Measurements from ENCODE around the gene UBQLN4. TPM values are rescaled to one million over a fixed set of nuclear protein-coding genes. Genes with fewer than 3 reads are reported as not detected.

The UBQLN4 gene
- total and polyA plus RNA-seq, 2 donors (not counting 3 experiments of a cell fraction or from before 2014, with no cell fraction given), result 50.5 to 50.8 TPM

- peak; percentile 17 for DNase-seq (ENCODE audit: low read depth, low spot score)
- POLR2A ChIA-PET, result interaction anchor here (0.6 kb wide), 1 partner anchor 130 kb away, joined by 4 read pairs; no protein-coding TSS in a partner anchor
These were observed 4.8 kb downstream of the UBQLN4 start for GRCh38 chr1:156048663-156049258.

GRCh38 chr1:156045076-156045475, 8.5 kb downstream of the UBQLN4 start:
- intact Hi-C loops (cut with micrococcal nuclease), result no loop called here
- H3K4me3 ChIP-seq (replicated peaks in 1 of 3; ENCODE audit: insufficient read depth in 1 of 3, low read depth in 1 of 3, low read length in 3 of 3), result no peak overlapping the region
- H3K36me3 ChIP-seq (ENCODE audit: control insufficient read depth in 2 of 2, extremely low read depth in 1 of 2, insufficient read depth in 2 of 2, low read length in 2 of 2), result peaks cover 4 to 27% of the 10 kb centered on the region in 2 experiments
- no peaks in the 10 kb centered on the region for H3K9me1 ChIP-seq (replicated peaks; ENCODE audit: control insufficient read depth, extremely low read depth, insufficient read depth, low read length)
- no peaks in the 10 kb centered on the region for H3K79me2 ChIP-seq (ENCODE audit: control insufficient read depth, insufficient read depth, low read length)
- BruUV-seq (replicated peaks), result no TSS peak
- no peaks in the 10 kb centered on the region for H3K9me3 ChIP-seq (replicated peaks; ENCODE audit: control insufficient read depth, insufficient read depth, low read length)
- ChIA-PET CTCF (interaction anchor here (0.6 to 1.2 kb wide), 4 partner anchors 9 to 24 kb away, joined by 3 to 6 read pairs (median 4); partner anchors contain the start of genes LAMTOR2, SSR2 and UBQLN4), POLR2A (interaction anchor here (0.5 kb wide), 1 partner anchor 25 kb away, joined by 6 read pairs; no protein-coding TSS in a partner anchor)
- no peaks in the 10 kb centered on the region for H3K27me3 ChIP-seq (ENCODE audit: control insufficient read depth in 2 of 2, insufficient read depth in 2 of 2, low read length in 2 of 2)
- TF ChIP-seq FOS (IDR thresholded peaks at IDR 0.05; ENCODE audit: borderline replicate concordance, insufficient read depth, low read length) (no peak), CTCF (IDR thresholded peaks at IDR 0.05; ENCODE audit: extremely low read depth in 1 of 2, insufficient read depth in 1 of 2, low read depth in 1 of 2, low read length in 2 of 2) (no peak), EZH2 (IDR thresholded peaks at IDR 0.05; ENCODE audit: borderline replicate concordance, low read depth, low read length, severe bottlenecking) (no peak), POLR2A (IDR thresholded peaks at IDR 0.05; ENCODE audit: low read depth, low read length) (no peak), MYC (IDR thresholded peaks at IDR 0.05; ENCODE audit: low read depth, low read length) (no peak), MAX (IDR thresholded peaks at IDR 0.05; ENCODE audit: insufficient read depth, insufficient read length) (no peak)
- DNase-seq (ENCODE audit: low read depth, low spot score), result no peak
- FAIRE-seq, result no peak
- no peak overlapping the region for H3K4me2 ChIP-seq (ENCODE audit: insufficient read depth, low read length)
- dilution Hi-C loops (cut with MboI; ENCODE audit: extremely low pct_ligation_motif_present, low sequenced_read_pairs), result no loop called here
- H3K4me1 ChIP-seq (ENCODE audit: control insufficient read depth, extremely low read depth, insufficient read depth, low read length), result peaks cover 12% of the 10 kb centered on the region
- no peaks in the 10 kb centered on the region for H4K20me1 ChIP-seq (replicated peaks; ENCODE audit: control insufficient read depth, extremely low read depth, insufficient read depth, low read length)
- no peak overlapping the region for H3K27ac ChIP-seq (ENCODE audit: insufficient read depth, low read depth, low read length)
- no peak overlapping the region for H3K9ac ChIP-seq (replicated peaks; ENCODE audit: extremely low read depth, insufficient read depth, low read length)
- no peak overlapping the region for H2AFZ ChIP-seq (ENCODE audit: low read depth, low read length)

More at GRCh38 chr1:156048663-156049258, 4.8 kb downstream of the UBQLN4 start:
- H3K9ac ChIP-seq (replicated peaks; ENCODE audit: extremely low read depth, insufficient read depth, low read length), result no peak overlapping the region
- dilution Hi-C loops (cut with MboI; ENCODE audit: extremely low pct_ligation_motif_present, low sequenced_read_pairs), result no loop called here
- TF ChIP-seq MAX (IDR thresholded peaks at IDR 0.05; ENCODE audit: insufficient read depth, insufficient read length), result no peak
- TF ChIP-seq FOS (IDR thresholded peaks at IDR 0.05; ENCODE audit: borderline replicate concordance, insufficient read depth, low read length), result no peak
- no peak for TF ChIP-seq POLR2A (IDR thresholded peaks at IDR 0.05; ENCODE audit: low read depth, low read length)
- TF ChIP-seq JUN (IDR thresholded peaks at IDR 0.05; ENCODE audit: borderline replicate concordance, insufficient read depth, insufficient read length, low read depth), result no peak
- H3K4me1 ChIP-seq (ENCODE audit: control insufficient read depth, extremely low read depth, insufficient read depth, low read length), result peaks cover 12% of the 10 kb centered on the region
- H3K4me2 ChIP-seq (ENCODE audit: insufficient read depth, low read length), result no peak overlapping the region
- H3K9me1 ChIP-seq (replicated peaks; ENCODE audit: control insufficient read depth, extremely low read depth, insufficient read depth, low read length), result no peaks in the 10 kb centered on the region
- no peaks in the 10 kb centered on the region for H3K9me3 ChIP-seq (replicated peaks; ENCODE audit: control insufficient read depth, insufficient read depth, low read length)
- peak; percentile 38 for FAIRE-seq
- intact Hi-C loops (cut with micrococcal nuclease), result no loop called here
- CTCF ChIA-PET, result interaction anchor here (0.7 to 2.2 kb wide), 4 partner anchors 17 to 41 kb away, joined by 3 to 14 read pairs (median 4); no protein-coding TSS in a partner anchor
- H3K27me3 ChIP-seq (ENCODE audit: control insufficient read depth in 2 of 2, insufficient read depth in 2 of 2, low read length in 2 of 2), result no peaks in the 10 kb centered on the region
- no peak overlapping the region for H3K27ac ChIP-seq (ENCODE audit: insufficient read depth, low read depth, low read length)
- H3K79me2 ChIP-seq (ENCODE audit: control insufficient read depth, insufficient read depth, low read length), result peaks cover 15% of the 10 kb centered on the region
- no TSS peak for BruUV-seq (replicated peaks)
- H3K4me3 ChIP-seq (replicated peaks in 1 of 3; ENCODE audit: insufficient read depth in 1 of 3, low read depth in 1 of 3, low read length in 3 of 3), result no peak overlapping the region
- no peak overlapping the region for H2AFZ ChIP-seq (ENCODE audit: low read depth, low read length)
- no peaks in the 10 kb centered on the region for H4K20me1 ChIP-seq (replicated peaks; ENCODE audit: control insufficient read depth, extremely low read depth, insufficient read depth, low read length)
- peaks cover 0 to 10% of the 10 kb centered on the region in 2 experiments for H3K36me3 ChIP-seq (ENCODE audit: control insufficient read depth in 2 of 2, extremely low read depth in 1 of 2, insufficient read depth in 2 of 2, low read length in 2 of 2)

Data from endothelial cell of umbilical vein (primary cell).